B cell (primary cell): Measurements from ENCODE around the gene TLL1.

Experiments used
- EZH2 ChIP-seq: IDR thresholded peaks from 2 replicates; pipeline ENCODE4 v1.6.1; 2012; ENCODE audit warnings: borderline replicate concordance, low read depth, mild to moderate bottlenecking, moderate library complexity, low read length; ENCODE audit not compliant: insufficient read depth, poor library complexity, severe bottlenecking
- TF ChIP-seq, protein P1 (sequence below): fragments of 200-600 bp; IDR thresholded peaks from one replicate; pipeline ENCODE4 v1.8.0; 2022; ENCODE audit warnings: antibody characterized with exemption, mild to moderate bottlenecking

DNA sequence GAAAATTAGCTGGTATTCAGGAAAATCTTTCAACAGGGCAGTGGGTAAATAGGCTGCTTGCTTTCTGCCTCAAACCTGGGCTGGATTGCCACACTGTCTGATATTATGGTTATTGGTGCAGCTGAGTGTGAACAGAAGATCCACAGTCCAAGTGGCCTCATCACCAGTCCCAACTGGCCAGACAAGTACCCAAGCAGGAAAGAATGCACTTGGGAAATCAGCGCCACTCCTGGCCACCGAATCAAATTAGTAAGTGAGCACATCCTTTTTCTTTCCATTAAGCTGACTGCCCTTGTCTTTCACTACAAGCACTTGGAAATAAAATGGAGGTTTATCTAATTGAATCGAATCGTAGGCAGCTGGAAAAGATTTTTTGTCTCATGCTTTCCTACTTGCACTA, 204.7 kb downstream of the TLL1 start:
- TF ChIP-seq, protein P1, sequence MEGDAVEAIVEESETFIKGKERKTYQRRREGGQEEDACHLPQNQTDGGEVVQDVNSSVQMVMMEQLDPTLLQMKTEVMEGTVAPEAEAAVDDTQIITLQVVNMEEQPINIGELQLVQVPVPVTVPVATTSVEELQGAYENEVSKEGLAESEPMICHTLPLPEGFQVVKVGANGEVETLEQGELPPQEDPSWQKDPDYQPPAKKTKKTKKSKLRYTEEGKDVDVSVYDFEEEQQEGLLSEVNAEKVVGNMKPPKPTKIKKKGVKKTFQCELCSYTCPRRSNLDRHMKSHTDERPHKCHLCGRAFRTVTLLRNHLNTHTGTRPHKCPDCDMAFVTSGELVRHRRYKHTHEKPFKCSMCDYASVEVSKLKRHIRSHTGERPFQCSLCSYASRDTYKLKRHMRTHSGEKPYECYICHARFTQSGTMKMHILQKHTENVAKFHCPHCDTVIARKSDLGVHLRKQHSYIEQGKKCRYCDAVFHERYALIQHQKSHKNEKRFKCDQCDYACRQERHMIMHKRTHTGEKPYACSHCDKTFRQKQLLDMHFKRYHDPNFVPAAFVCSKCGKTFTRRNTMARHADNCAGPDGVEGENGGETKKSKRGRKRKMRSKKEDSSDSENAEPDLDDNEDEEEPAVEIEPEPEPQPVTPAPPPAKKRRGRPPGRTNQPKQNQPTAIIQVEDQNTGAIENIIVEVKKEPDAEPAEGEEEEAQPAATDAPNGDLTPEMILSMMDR: no peak
- TF ChIP-seq EZH2: no peak
